Left renal pelvis (tissue), 4 donors: Measurements from ENCODE around the gene TEKTIP1. TPM values are rescaled to one million over a fixed set of nuclear protein-coding genes. Genes with fewer than 3 reads are reported as not detected.

ENCODE experiments used
- DNase-seq, 4 donors: peaks; one replicate each; pipeline ENCODE4 v3.0.0-alpha.2; 2013; ENCODE audit warnings: low read depth in 4 of 4, low spot score in 3 of 4
- polyA plus RNA-seq, 4 donors: library from polyadenylated mRNA; unstranded; fragments of 120-200 nt; gene quantifications; one replicate each; pipeline ENCODE4 v1.2.1, GENCODE V29; 2013; ENCODE audit not compliant: insufficient read length in 4 of 4

TEKTIP1 gene
- 1 to 10 TPM; 2.7 to 7.7 (median 3.5) TPM for polyA plus RNA-seq

DNA sequence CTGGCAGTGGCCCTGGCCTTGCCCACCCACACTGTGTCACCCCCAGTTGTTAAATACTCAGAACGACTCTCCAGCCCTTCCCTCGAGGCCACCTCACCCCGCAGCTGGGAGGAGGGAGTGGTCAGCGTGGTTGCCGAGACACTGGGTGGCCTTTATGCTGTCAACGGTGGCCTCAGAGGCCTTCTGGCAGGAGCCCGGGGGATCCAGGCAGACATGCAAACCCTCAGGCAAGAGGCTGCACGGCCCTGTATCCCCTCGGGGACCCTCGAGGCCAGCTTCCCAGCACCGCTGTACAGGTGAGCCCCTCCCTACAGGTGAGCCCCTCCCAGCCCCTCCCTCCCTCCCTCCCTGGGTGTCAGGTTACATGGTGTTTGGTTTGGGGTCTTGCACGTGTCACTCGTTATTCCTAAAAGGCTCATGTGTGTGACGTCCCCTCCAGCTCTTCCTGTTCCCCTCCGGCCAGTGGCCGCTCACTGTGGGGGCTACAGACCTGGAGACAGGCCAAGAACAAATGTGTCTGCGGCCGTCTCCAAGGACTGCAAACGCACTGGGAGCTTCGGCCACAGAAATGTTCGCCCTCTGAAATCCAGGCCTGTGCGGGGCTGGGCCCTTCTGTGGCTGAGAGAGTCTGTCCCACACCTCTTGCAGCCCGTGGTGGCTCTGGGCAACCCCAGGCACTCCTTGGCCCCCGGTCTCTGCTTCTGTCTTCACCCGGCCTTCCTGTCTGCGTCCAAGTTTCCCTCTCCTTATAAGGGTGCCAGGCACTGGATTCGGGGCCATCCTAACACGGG, at the start of gene TEKTIP1:
Gene TEKTIP1, plus strand, starts transcription at position 210 of the 791 bp plus-strand sequence. Its CDS starts 4 bp downstream, at position 214.
- no peak for DNase-seq

DNA sequence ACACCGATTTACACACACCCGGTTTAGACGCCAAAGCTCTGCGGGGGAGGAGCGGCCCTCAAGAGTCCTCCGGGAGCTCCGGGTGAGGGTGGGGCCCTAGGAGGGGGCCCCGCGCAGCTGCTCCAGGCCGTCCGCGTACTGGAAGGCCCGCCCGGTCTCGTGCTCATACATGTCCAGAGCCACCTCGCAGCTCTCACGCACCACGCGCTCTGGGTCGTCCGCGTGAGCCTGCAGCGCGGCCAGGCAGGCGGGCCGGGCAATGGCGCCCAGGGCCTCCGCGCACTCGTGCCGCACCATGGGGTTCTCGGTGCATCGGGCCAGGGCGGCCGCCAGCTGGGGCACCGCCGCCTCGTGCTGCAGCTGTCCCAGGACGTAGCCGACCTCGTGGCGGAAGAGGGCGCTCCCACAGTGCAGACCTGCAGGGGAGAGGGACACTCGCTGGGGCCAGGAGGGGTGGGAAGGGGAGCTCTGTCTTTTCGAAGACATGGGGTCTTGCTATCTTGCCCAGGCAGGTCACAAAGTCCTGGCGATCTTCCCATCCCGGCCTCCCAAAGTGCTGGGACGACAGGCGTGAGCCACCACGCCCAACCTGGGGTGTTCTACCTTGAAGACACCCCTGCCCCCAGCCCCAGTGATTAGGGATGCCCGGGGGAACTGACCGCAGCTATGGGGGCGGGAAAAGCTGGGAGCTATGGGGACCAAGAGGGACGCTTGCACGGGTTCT, 47.4 kb upstream of the TEKTIP1 start:
- DNase-seq: no peak

DNA sequence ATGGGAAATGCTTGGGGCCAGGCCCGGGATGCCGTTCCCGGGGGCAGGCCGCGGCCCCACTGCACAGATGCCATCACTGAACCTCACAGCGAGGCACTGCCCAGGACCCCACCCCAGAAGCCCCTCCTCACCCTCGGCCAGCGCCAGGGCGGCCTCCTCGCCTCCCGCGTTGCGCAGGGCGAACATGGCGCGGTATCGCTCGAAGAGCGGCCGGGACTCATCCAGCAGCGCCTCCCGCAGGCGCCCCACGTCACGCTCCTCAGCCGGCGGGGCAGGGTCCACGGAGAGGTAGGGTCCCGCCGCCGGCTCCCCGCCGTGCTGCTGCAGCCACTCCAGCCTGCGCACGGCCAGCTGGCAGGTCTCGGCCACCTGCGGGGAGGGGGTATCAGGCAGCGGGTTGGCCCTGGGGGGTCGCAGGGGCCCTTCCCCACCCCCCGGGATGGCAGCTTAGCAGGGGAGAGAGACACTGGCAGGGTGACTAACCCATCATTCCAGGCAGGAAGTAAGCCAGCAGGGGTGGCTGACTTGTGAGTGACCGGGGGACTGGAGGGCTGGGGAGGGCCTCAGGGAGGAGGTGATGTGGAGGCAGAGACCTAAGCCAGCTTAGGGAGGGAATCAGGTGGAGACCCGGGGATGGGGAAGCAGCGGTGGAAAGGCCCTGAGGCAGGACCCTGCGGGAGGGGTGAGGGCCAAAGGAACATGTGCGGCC, 46.7 kb upstream of the TEKTIP1 start:
- DNase-seq: no peak

DNA sequence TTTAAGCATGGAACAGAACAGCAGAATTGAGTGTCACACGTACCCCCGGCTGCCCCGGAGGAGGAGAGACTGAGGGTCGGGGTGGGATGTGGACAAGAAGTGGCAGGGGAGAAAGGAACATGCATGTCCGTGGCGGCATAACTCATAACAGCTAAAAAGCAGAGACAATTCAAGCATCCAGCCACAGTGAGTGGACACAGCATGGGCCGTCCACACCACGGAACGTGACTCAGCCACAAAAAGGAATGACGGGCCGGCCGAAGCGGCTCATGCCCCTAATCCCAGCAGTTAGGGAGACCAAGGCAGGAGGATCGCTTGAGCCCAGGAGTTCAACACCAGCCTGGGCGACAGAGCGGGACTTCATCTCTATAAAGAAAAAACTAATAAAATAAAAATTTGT, 46.1 kb upstream of the TEKTIP1 start:
- no peak for DNase-seq

DNA sequence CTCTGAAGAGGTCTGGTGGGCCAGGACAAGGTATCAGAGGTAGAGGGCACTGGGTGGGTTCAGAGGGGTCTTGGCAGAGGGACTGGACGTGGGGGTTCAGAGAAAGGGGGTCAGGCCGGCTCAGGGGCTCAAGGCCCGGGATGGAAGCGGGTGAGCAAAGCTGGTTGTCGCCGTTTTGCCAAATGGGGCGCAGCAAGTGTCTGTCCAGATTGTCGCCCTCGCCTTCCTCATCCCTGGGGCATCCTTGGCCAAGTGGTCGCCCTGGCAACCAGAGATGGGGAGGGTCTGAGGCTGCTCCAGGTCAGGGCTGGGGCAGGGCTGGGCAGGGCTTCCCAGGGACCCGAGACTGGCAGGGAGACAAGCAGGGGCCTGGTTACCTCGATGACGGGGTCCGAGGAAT, 45.3 kb upstream of the TEKTIP1 start:
- DNase-seq: no peak

DNA sequence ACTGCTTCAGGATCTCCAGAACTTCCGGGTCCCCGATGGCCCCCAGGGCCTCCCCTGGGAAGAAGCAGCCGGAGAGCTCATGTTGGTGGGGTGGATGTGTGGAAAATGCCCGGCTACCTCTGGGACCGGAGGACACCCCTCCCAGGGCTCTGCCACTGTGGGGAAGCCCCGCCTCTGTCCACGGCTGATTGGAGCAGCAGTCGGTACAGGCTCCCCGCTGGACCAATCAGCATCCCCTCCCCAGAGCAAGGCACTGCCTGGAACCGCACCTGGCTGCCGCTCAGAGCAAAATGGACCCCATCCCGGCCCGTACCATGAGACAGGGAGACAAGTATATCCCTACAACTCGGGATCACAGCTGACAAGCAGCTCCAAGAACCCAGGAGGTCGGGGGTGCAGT, 44.9 kb upstream of the TEKTIP1 start:
- no peak for DNase-seq

DNA sequence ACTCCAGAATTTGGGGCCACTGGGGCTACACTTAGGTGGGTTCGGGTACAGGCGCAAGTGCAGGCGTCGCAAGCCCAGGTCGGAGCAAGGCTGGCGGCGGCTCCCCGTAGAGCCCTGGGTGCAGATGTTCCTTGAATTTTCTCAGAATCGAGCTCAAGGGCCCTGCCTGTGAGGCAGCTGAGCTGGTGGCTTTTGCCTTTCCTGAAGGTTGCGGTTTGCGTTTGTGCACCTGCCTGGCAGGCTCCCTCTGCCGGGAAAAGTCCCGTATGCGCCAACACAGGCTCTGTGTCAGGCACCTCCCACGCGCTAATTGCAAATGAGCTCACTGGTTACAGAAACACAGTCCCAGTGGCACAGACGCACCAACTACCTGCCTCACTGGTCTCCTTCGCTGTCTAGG, 44.4 kb upstream of the TEKTIP1 start:
- no peak for DNase-seq

DNA sequence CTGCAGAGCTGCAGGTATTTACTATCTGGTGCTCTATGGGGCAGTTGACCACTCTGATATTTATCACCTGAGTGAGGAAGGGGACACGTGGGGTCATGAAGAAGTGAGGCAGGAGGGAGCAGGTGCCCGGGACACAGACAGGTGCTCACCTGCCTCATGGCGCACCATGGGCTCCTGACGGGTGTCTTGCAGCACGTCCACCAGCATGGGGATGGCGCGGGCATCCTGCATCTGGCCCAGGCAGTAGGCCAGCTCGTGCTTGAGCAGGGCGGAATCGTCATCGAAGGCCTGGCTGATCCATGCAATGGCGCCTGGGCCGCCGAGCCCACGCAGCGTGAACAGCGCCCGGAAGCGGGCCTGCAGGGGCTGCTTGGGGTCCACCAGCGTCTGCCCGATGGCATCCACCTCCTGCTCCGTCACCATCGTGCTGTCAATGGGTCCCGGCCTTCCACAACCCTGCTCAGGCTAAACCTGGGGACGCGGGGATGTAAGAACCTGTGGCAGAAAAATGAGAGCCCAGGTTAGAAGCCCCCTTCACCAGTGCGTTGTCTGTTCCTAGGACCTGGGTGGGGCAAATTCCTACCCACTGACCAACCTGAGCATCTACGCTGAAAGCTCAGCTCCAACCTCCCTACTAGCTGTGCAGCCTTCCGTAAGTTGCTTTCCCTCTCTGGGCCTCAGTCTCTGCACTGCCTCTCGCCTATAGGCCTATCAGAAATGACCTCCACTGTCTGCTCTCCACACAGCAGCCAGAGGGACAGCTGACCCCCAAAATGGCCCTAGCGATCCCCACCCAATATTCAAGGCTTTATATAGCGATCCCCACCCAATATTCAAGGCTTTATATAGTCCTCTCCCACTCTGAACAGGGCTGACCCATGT, 42.3 kb upstream of the TEKTIP1 start:
- DNase-seq: no peak

DNA sequence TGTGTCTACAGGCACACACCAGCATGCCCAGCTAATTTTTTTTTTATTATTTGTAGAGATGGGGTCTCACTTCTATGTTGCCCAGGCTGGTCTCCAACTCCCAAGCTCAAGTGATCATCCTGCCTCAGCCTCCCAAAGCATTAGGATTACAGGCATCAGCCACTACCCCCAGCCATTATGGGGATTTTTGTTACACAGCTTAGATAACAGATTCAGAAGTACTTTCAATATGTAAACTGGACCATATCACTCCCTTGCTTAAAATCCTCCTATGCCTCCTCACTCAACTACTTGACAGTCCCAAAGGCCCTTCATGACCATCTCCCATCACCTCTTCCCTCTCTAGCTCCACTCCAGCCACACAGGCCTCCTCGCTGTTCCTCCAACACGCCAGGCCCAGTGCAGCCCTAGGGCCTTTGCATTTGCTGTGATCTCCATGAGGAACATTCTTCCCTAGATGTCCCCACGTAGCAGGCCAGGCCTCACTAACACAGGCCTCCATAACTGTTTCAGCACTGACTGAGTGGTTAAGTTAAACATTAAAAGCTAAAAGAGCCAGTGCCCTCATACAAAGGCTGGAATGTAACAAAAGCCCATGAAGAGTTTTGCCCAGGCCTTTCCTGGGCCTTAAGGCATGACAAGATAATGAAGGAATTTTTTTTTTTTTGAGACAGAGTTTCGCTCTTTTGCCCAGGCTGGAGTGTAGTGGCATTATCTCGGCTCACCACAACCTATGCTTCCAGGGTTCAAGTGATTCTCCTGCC, 41.0 kb upstream of the TEKTIP1 start:
- no peak for DNase-seq

DNA sequence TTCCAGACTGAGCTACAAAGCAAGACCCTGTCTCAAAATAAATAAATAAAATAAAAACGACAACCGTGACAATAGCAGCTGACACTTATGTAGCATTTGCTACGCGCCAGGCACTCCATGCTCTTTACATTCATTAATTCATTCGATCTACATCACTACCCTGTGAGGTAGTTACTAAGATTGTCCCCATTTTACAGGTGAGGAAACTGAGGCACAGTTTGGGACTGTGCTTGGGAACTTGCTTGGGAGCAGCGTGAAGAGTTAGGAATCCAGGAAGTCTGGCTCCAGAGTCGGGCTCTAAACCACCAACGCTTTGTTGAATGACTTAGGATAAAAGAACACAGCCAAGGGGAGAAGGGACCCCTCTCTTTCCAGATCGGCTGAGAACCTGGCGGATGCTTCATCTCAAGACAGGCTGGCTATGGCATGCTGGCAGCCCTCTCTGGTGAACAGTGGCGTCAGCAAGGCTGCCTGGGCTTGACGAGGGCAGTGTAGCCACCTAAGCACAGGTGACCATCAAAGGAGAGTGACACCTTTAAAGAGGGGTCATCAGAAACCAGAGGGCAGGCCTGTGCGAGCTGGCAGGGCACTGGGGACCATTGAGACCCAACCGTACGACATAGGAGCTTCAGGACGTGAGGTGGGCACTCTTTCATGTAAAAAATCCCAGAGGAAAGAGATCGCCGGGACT, 39.1 kb upstream of the TEKTIP1 start:
- no peak for DNase-seq

DNA sequence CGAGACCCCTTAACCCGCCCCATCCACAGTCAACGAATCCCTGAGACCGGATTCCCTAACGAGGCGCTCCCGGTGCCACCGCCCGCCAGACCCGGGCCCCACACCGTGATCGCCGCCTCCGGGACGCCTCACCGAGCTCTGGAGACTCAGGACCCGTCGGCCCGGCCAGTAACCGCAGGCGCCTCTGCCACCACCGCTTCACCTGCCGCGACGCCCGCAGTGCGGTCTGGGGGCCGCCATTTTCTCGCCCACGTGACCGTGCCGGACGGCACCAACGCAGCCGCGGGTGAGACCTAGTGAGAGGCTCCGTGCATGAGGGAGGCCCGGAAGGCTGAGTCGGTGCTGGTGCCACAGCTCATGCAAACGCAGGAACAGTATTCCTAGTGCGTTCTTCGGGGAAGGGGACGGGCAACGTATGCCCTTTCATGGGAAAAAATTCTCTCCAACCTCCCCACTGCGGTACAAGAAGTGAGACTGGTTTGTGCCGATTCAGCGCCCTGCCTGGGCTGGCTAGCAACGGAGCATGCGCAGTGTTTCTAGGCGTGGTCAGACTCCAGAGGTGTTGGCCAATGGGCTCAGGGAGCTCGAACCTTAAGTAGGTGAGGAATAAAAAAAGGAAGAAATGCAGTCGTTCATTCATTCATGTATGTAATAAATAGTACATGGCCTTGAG, 38.4 kb upstream of the TEKTIP1 start, which contains the start of gene DOHH:
Gene DOHH, minus strand, starts transcription at position 246 of the 673 bp plus-strand sequence. CDS start 3,860 bp downstream, outside the sequence.
- peak; percentile 92 to 96 (median 94) for DNase-seq

DNA sequence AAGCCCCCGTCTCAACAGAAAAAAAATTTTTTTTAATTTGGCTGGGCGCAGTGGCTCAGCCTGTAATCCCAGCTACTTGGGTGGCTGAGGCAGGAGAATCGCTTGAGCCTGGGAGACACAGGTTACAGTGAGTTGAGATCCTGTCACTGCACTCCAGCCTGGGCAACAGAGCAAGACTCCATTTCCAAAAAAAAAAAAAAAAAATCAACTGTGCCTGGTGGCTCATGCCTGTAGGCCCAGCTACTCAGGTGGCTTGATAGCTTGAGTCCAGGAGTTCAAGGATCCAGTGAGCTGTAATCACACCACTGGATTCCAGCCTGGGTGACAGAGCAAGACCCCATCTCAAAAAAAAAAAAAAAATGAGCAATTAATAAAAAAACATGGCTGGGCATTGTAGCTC, 37.2 kb upstream of the TEKTIP1 start:
- no peak for DNase-seq

DNA sequence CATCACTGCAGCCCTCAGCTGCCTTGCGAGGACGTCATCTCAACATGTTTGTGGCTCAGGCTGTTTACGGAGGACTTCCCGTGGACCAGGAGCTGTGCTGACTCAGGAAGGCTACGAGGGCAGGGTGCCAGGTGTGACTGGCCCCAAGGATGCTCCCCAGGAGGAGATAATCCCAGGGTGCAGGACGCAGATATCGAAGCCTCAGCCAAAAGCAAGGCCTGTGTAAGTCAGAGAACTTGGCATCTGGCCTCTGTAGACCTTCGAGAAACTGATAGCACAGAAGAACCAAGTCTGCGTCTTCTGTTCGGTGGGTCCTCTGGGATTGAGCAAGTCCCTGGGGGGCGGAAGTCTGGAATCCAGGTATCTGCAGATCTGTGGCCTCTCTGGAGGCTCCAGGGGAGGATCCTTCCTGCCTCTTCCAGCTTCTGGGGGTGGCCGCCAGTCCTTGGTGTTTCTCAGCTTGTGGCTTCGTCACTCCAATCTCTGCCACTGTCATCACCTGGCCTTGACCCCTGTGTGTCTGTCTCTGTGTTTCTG, 35.9 kb upstream of the TEKTIP1 start:
- DNase-seq: no peak

DNA sequence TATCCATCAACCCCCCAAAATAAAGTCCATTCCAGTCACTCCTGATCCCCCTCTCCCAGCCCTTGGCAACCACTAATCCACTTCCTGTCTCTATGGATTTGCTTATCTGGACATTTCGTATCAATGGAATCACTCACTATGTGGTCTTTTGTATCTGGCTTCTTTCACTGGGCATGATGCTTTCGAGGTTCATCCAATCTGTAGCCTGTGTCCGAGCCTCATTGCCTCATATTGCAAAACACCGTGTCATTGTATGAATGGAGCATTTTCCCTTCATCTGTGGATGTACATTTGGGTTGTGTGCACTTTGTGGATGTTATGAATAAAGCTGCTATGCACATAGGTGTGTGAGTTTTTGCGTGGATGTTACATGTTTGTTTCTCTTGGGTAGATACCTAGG, 34.2 kb upstream of the TEKTIP1 start:
- no peak for DNase-seq

DNA sequence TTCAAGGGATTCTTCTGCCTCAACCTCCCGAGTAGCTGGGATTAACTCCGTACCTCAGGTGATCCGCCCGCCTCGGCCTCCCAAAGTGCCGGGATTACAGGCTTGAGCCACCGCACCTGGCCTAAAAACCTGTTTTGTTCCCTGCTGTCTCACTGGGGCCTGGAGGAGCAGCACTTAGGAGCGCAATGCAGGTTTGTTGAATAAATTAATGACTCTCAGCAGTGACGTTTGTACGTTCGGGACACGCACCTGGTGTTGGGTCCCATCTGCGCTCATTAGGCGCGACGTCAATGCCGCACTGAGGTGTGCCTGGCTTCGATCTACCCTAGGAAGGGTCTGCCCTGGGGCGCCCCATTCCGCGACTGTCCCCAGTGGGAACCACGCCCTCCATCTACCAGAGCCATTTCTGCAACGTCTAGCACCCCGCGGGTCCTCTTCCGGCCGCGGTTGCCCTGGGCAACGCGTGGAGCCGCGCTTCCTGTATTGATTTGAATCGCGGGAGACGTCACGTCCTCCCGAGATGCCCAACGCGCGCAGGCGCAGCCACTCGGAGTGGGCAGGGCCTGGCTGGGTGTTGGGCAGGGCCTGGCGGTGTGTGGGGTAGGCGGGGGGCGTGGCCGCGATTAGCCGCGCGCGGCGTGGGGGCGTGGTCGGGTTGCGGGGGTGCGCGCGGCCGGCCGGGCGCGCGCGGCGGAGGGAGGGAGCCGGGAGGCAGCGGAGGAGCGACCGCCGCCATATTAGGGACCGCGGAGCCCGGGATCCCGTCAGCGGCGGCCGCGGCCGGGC, 33.2 kb upstream of the TEKTIP1 start, which contains the start of gene FZR1:
Gene FZR1, plus strand, starts transcription at position 714 of the 786 bp plus-strand sequence. CDS start 16,679 bp downstream, outside the sequence.
- peak; percentile 94 to 96 (median 95) for DNase-seq

DNA sequence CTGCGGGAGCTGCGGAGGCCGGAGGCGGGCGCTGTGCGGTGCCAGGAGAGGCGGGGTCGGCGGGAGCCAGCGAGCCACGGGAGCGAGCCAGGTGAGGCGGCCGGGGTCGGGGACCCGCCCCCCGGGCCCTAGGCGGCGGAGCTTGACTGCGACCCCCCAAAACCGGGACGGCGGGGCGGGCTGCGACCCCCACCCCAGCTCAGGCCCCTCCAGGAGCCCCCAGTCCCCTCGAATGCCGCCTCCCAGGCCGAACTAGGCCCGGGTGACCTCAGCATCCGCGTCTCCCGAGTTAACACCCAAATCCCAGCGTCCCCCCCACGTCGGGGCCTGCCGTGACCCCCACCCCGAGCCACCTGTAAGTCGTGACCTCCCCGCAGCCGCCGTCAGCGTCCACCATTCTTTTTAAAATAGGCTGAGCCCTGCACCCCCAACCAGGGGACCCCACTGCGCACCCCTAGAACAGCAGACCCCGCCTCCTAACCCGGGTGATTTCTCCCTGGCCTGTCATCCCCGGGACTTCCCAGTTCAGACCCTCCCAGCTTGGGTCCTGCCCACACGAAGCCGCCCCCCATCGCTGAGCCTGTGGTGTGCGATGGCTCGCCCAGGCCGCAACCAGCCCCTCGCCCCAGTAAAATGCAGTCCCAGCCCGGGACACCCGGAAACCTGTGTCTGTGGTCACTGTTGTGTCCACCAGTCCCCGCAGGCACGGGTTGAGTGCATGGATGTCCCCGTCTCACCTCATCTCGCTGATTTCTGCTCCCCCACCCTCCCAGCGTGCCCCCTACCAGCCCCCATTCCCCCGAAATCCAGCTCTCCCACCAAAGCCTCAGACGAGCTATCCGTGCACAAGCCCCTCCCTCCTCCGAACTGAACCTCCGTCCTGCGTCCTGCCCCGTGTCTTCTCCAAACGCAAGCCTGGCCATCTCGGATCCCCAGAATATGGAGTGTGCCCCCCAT, 32.3 kb upstream of the TEKTIP1 start:
- no peak for DNase-seq
